Neural progenitor cell (in vitro differentiated cells): ENCODE measurements around the gene VAV1. TPM values are rescaled to one million over a fixed set of nuclear protein-coding genes. Genes with fewer than 3 reads are reported as not detected.

Source experiments
- DNase-seq: peaks from one replicate; pipeline ENCODE4 v3.0.0-alpha.2; 2016; ENCODE audit warnings: low spot score
- H2AFZ ChIP-seq: fragments of 200-600 bp; sonication (generic); replicated peaks from 2 replicates; pipeline ENCODE4 v1.6.1; 2016; ENCODE audit warnings: antibody characterized with exemption
- H3F3A ChIP-seq: fragments of 200-600 bp; sonication (generic); 2 replicates; pipeline ENCODE4 v1.6.1; 2016; ENCODE audit warnings: antibody characterized with exemption, low read depth
- H3K27ac ChIP-seq: fragments of 200-600 bp; sonication (generic); 2 replicates; pipeline ENCODE4 v1.5.1; 2016; ENCODE audit warnings: mild to moderate bottlenecking
- H3K27me3 ChIP-seq: fragments of 200-600 bp; sonication (generic); 2 replicates; pipeline ENCODE4 v1.6.1; 2016; ENCODE audit warnings: mild to moderate bottlenecking, moderate library complexity
- H3K36me3 ChIP-seq: fragments of 200-600 bp; sonication (generic); 2 replicates; pipeline ENCODE4 v1.5.1; 2016
- H3K4me1 ChIP-seq: fragments of 200-600 bp; sonication (generic); 2 replicates; pipeline ENCODE4 v1.6.1; 2016; ENCODE audit warnings: mixed run types
- H3K4me2 ChIP-seq: fragments of 200-600 bp; sonication (generic); 2 replicates; pipeline ENCODE4 v1.6.1; 2016
- H3K4me3 ChIP-seq: fragments of 200-600 bp; sonication (generic); 2 replicates; pipeline ENCODE4 v1.5.1; 2016
- H3K79me2 ChIP-seq: fragments of 200-600 bp; sonication (generic); 2 replicates; pipeline ENCODE4 v1.6.1; 2016; ENCODE audit warnings: low read depth
- H3K9ac ChIP-seq: fragments of 200-600 bp; sonication (generic); 2 replicates; pipeline ENCODE4 v1.6.1; 2016
- H3K9me3 ChIP-seq: fragments of 200-600 bp; sonication (generic); 2 replicates; pipeline ENCODE4 v1.5.1; 2016; ENCODE audit warnings: low read depth
- H4K20me1 ChIP-seq: fragments of 200-600 bp; sonication (generic); 2 replicates; pipeline ENCODE4 v1.6.1; 2016; ENCODE audit warnings: low read depth
- H3K27ac Mint-ChIP-seq: 3 replicates; pipeline ENCODE4 v1.8.0; 2021; ENCODE audit warnings: mixed read lengths
- H3K27me3 Mint-ChIP-seq: 2 replicates; pipeline ENCODE4 v1.8.0; 2022; ENCODE audit warnings: low read depth, mild to moderate bottlenecking, inconsistent platforms, moderate library complexity, mixed read lengths; ENCODE audit not compliant: insufficient read depth
- H3K36me3 Mint-ChIP-seq: 3 replicates; pipeline ENCODE4 v1.8.0; 2021; ENCODE audit warnings: mixed read lengths
- H3K4me1 Mint-ChIP-seq: 3 replicates; pipeline ENCODE4 v1.8.0; 2021; ENCODE audit warnings: mixed read lengths
- H3K4me3 Mint-ChIP-seq: 3 replicates; pipeline ENCODE4 v1.8.0; 2021; ENCODE audit warnings: mild to moderate bottlenecking, moderate library complexity, mixed read lengths
- H3K9me3 Mint-ChIP-seq: 3 replicates; pipeline ENCODE4 v1.8.0; 2020; ENCODE audit warnings: mixed read lengths
- CTCF ChIP-seq: fragments of 200-600 bp; sonication (generic); IDR thresholded peaks from 2 replicates; pipeline ENCODE4 v1.5.1; 2017; ENCODE audit warnings: antibody characterized with exemption, mild to moderate bottlenecking
- EZH2 ChIP-seq: fragments of 200-600 bp; sonication (generic); IDR thresholded peaks from 2 replicates; pipeline ENCODE4 v1.6.1; 2017; ENCODE audit warnings: antibody characterized with exemption, mild to moderate bottlenecking, moderate library complexity
- EZH2phosphoT487 ChIP-seq: fragments of 200-600 bp; sonication (generic); IDR thresholded peaks from 2 replicates; pipeline ENCODE4 v1.6.1; 2017; ENCODE audit warnings: antibody characterized with exemption
- total RNA-seq: library from RNA; depleted of rRNA; stranded (reverse); fragments of >200 nt; gene quantifications from 2 replicates; pipeline ENCODE4 v1.2.3, GENCODE V29; 2015; ENCODE audit warnings: low replicate concordance

The VAV1 gene
- total RNA-seq, 1 donor from 2014 or later, result not detected

GRCh38 chr19:6862673-6863078, 90.2 kb downstream of the VAV1 start:
- Mint-ChIP-seq H3K27ac (no peak overlapping the region), H3K36me3 (no peaks in the 10 kb centered on the region), H3K4me3 (peak overlapping the region; percentile 71), H3K27me3 (peaks cover 11% of the 10 kb centered on the region), H3K9me3 (peaks cover 3% of the 10 kb centered on the region), H3K4me1 (peaks cover 8% of the 10 kb centered on the region)
- Histone ChIP-seq H3K4me2 (peak overlapping the region; percentile 25), H2AFZ (peak overlapping the region; percentile 51), H3K4me1 (no peaks in the 10 kb centered on the region), H4K20me1 (no peaks in the 10 kb centered on the region), H3F3A (no peaks in the 10 kb centered on the region), H3K4me3 (no peak overlapping the region), H3K27ac (no peak overlapping the region), H3K9me3 (no peaks in the 10 kb centered on the region), H3K36me3 (no peaks in the 10 kb centered on the region), H3K9ac (no peak overlapping the region), H3K27me3 (no peaks in the 10 kb centered on the region), H3K79me2 (no peaks in the 10 kb centered on the region)
- DNase-seq, result peak; percentile 89
- TF ChIP-seq EZH2 (no peak), CTCF (peak; percentile 91)

- H3K4me3 Mint-ChIP-seq, result no peak overlapping the region
- no peaks in the 10 kb centered on the region for H4K20me1 ChIP-seq
- H3K79me2 ChIP-seq, result no peaks in the 10 kb centered on the region
- H3F3A ChIP-seq, result no peaks in the 10 kb centered on the region
- no peak overlapping the region for H3K27ac ChIP-seq
- peaks cover 11% of the 10 kb centered on the region for H3K27me3 Mint-ChIP-seq
- H3K36me3 ChIP-seq, result no peaks in the 10 kb centered on the region
- H3K36me3 Mint-ChIP-seq, result no peaks in the 10 kb centered on the region
- DNase-seq, result no peak
- no peaks in the 10 kb centered on the region for H3K4me1 ChIP-seq
- no peak overlapping the region for H2AFZ ChIP-seq
- H3K9me3 Mint-ChIP-seq, result peaks cover 3% of the 10 kb centered on the region
- no peak overlapping the region for H3K27ac Mint-ChIP-seq
- H3K27me3 ChIP-seq, result no peaks in the 10 kb centered on the region
- no peaks in the 10 kb centered on the region for H3K9me3 ChIP-seq
- peaks cover 8% of the 10 kb centered on the region for H3K4me1 Mint-ChIP-seq
- H3K9ac ChIP-seq, result no peak overlapping the region
- no peak overlapping the region for H3K4me3 ChIP-seq
- H3K4me2 ChIP-seq, result no peak overlapping the region
- TF ChIP-seq CTCF, result no peak
- no peak for TF ChIP-seq EZH2
- no peak for TF ChIP-seq EZH2phosphoT487
These were observed 91.9 kb downstream of the VAV1 start for GRCh38 chr19:6864325-6864940.

- no peaks in the 10 kb centered on the region for H3K79me2 ChIP-seq
- no peak overlapping the region for H3K4me3 Mint-ChIP-seq
- H3K4me3 ChIP-seq, result no peak overlapping the region
- no peaks in the 10 kb centered on the region for H3K4me1 ChIP-seq
- H3K27me3 ChIP-seq, result no peaks in the 10 kb centered on the region
- no peaks in the 10 kb centered on the region for H3K9me3 ChIP-seq
- no peak for DNase-seq
- peaks cover 11% of the 10 kb centered on the region for H3K27me3 Mint-ChIP-seq
- H3K36me3 ChIP-seq, result no peaks in the 10 kb centered on the region
- H3F3A ChIP-seq, result no peaks in the 10 kb centered on the region
- H3K36me3 Mint-ChIP-seq, result no peaks in the 10 kb centered on the region
- H3K27ac Mint-ChIP-seq, result no peak overlapping the region
- H3K4me2 ChIP-seq, result no peak overlapping the region
- peaks cover 3% of the 10 kb centered on the region for H3K9me3 Mint-ChIP-seq
- no peak for TF ChIP-seq EZH2
- TF ChIP-seq CTCF, result no peak
- TF ChIP-seq EZH2phosphoT487, result no peak
- peak overlapping the region; percentile 17 for H2AFZ ChIP-seq
- H3K27ac ChIP-seq, result no peak overlapping the region
- no peak overlapping the region for H3K9ac ChIP-seq
- H4K20me1 ChIP-seq, result no peaks in the 10 kb centered on the region
- H3K4me1 Mint-ChIP-seq, result peaks cover 8% of the 10 kb centered on the region
These were observed 93.3 kb downstream of the VAV1 start for GRCh38 chr19:6865849-6866248.
